ENCODE measurements around the gene POLR3F.

GRCh38 chr20:18427214-18427613 lies 40.0 kb upstream of the POLR3F start:
- no peak for TF ChIP-seq CTCF (IDR thresholded peaks at IDR 0.05; ENCODE audit: poor library complexity, severe bottlenecking)
- TF ChIP-seq EZH2 (IDR thresholded peaks at IDR 0.05; ENCODE audit: borderline replicate concordance, insufficient read depth, low read length, poor library complexity, severe bottlenecking): no peak
- no peak for TF ChIP-seq MXI1 (conservative IDR thresholded peaks at IDR 0.05; ENCODE audit: poor library complexity, severe bottlenecking)
- no peak for TF ChIP-seq RAD21 (conservative IDR thresholded peaks at IDR 0.05)
- TF ChIP-seq POLR2AphosphoS5 (IDR thresholded peaks at IDR 0.05): no peak
- TF ChIP-seq TAF1 (IDR thresholded peaks at IDR 0.05; ENCODE audit: low read depth): no peak
- TF ChIP-seq REST (IDR thresholded peaks at IDR 0.05; ENCODE audit: borderline replicate concordance): no peak
- no peak for TF ChIP-seq EP300 (conservative IDR thresholded peaks at IDR 0.05; ENCODE audit: poor library complexity, severe bottlenecking)
- no peak for TF ChIP-seq SMC3 (conservative IDR thresholded peaks at IDR 0.05; ENCODE audit: poor library complexity)

All from neural cell (in vitro differentiated cells).